G401.6 (cell line): Measurements from ENCODE around the gene GTF3C6.
A peak's percentile ranks its signal among the peaks of the same experiment; 100 is the strongest.
"Not testable (repeated sequence)": the region's sequence is repeated elsewhere in the genome, so short reads cannot be mapped to it uniquely, and the experiment has no call there.

Experiments used
- FAIRE-seq: peaks from 2 replicates; lab custom pipeline; 2012; peaks lifted over from hg19 to GRCh38; lab: Jason Lieb, UNC

Gene GTF3C6

DNA sequence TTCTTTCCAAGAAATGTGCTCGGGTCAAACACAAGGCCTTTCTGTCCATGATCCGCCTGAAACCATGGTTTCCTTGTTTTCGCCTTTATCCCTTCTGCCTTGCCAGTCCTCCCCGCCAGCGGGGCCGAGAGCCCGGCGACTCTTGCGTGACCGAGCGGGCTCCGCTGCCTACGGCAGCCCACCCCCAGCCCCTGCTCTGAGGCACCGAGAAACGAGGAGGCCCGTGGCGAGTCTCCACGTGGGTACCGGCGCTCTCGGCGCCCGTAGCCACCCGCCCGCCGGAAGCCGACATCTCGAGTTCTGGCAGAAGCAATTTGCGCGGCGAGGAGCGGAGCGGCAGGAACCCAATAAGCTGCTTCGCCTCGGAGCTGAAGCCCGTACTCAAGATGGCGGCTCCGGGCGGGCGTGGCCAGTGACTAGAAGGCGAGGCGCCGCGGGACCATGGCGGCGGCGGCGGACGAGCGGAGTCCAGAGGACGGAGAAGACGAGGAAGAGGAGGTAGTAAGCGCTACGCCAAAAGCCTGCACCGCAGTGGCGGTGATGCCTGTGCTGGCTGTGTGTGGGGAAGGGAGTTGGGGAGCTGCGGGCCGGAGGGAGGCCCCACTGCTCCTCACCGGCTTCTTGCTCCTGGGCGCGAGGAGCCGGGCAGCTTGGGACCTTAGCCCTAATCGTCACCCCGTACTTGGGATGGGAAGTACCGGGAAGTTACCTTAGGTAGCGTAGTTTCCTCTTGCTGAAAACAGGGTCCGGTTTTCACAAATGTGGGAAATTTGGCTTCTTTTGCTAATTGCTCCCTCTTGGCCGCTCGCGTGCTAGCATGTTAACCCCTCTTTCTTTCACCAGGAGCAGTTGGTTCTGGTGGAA lies at the start of gene GTF3C6:
TSS of gene GTF3C6 (plus strand) at position 378 of the 864 bp plus-strand sequence. CDS start at position 442, 64 bp downstream.
- FAIRE-seq = peak; percentile 25

GRCh38 chr6:110930781-110931180 lies 27.7 kb upstream of the GTF3C6 start:
- no peak for FAIRE-seq

GRCh38 chr6:110933912-110934311 lies 24.6 kb upstream of the GTF3C6 start:
- FAIRE-seq = no peak

GRCh38 chr6:110934381-110934898 lies 24.1 kb upstream of the GTF3C6 start:
- FAIRE-seq = no peak

GRCh38 chr6:110935171-110935570 lies 23.3 kb upstream of the GTF3C6 start:
- no peak for FAIRE-seq

DNA sequence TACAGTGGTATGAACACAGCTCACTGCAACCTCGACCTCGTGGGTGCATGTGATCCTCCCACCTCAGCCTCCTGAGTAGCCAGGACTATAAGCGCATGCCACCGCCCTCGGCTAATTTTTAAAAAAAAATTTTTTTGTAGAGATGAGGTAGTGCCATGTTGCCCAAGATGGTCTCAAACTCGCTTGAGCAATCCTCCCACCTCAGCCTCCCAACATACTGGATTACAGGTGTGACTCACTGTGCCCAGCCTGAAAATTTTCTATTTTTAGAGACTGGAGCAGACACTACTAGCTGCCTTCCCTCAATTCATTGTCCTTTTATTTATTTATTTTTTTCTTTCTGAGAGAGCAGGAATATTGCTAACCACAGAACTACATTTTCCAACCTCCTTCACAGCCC lies 20.3 kb upstream of the GTF3C6 start:
- FAIRE-seq = no peak

DNA sequence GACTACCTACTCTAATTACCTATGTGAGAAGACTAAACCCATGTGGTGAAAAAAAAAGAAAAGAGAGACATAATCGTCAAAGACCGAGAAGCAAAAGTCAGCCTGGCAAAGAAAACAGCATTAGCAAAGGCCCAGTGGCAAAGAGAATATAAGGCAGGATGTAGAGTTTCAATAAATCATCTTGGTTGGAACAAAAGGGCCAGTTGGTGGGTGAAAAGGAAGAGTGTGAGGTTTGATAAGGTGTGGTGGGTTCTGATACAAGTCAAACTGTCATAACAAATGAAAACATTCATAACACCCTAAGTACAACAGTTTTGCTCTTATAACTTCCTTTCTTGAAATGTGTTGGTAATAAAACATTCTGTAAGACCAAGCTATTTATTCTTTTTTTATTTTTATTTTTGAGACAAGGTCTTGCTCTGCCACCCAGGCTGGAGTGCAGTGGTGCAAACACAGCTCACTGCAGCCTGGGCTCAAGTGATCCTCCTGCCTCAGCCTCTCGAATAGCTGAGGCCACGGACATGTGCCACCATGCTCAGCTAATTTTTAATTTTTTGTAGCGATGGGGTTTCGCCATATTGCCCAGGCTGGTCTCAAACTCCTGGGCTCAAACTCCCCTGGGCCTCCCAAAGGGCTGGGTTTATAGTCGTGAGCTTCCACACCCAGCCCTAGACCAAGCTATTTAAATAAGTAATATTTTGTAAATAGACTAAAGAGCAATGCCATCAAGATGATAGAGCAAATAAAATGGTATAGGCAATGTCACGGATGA lies 18.9 kb upstream of the GTF3C6 start:
- FAIRE-seq = no peak

- FAIRE-seq = no peak
These were observed 13.8 kb upstream of the GTF3C6 start for GRCh38 chr6:110944681-110945151.

DNA sequence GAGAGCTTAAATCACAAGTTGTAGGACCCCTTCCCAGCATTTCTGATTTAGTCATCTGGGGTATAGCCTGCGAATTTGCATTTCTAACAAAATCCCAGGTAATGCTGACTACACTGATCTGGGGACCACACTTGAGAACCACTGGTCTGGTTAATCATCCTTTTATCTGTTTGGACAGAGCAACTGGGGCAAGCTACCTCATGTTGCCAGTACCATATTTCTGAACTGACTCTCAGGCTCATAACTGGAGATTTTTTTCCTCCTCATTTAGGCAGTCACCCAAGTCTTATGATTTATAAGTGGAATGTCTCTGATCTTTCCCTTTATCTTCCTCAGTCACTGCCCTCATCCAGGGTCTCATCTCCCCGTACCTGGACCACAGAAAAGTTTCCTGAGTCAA lies 12.0 kb upstream of the GTF3C6 start:
- no peak for FAIRE-seq

DNA sequence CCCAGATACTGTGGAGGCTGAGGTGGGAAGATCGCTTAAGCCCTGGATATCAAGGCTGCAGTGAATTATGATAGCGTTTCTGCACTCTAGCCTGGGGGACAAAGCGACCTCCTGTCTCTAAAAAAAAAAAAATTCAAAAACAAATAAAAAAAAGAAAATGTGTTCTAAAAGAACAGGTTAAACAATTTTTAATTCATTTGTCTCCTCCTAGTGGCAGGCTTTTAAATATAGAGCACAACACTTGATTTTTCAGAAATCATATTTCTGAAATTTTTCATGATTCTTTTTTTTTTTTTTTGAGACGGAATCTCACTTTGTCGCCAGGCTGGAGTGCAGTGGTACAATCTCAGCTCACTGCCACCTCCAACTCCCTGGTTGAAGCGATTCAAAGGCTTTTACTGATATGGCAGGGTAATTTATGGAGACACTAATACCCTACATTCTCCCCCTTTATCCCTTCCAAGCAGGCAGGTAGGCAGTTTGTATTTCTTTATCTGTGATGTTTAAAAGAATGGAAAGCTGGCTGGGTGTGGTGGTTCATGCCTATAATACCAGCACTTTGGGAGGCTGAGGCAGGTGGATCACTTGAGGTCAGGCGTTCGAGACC lies 8.7 kb upstream of the GTF3C6 start:
- peak; percentile 79 for FAIRE-seq

DNA sequence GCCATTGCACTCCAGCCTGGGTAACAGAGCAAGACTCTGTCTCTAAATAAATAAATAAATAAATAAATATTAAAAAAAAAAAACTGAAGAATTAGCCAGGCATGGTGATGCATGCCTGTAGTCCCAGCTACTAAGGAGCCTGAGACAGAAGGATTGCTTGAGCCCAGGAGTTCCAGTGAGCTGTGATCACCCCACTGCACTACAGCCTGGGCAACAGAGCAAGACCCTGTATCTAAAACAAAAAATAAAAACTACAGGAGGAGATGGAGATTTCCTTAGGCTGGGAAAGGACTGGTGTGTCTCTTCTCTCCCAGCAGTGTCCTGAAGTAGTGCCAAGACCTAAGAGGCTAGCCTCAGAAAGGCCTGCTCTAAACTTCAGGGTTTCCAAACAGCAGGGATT lies 8.1 kb upstream of the GTF3C6 start:
- no peak for FAIRE-seq

GRCh38 chr6:110951008-110951407 lies 7.5 kb upstream of the GTF3C6 start:
- no peak for FAIRE-seq

DNA sequence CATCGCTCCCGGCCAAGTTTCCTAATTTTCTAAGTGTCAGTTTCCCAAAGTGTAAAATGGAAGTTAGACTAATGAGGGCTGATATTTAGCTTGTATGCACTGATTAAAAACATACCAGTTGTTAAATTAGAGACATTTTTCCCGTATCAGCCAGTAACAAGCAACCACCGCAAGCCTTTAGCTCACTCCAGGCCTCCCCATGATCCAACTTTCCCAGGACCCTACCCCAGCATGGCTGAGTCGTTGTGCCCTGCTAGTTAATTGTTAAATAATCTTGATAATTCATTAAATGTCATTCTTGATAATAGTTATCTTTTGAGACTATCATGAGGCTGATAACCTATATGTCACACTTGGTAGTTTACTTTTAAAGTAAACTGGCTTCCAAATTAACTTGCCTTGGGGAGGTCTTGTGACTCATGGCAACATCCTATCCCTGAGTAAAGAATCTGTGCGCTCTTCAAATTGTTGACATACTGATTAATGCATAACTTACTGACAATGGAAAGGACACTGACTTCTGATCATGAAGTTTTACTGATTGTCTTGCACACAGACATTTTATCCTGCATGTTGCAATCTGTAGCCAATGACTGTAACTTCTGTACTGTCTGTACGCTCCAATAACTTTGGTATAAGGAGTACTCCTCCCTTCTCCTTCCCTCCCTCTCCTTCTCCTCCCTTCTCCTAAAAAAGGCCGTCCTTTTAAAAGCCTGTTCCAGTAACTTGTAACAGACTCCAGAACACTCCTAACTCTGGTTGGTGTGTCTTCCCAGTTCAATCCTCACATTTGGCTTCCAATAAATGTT lies 6.3 kb upstream of the GTF3C6 start:
- FAIRE-seq = no peak

DNA sequence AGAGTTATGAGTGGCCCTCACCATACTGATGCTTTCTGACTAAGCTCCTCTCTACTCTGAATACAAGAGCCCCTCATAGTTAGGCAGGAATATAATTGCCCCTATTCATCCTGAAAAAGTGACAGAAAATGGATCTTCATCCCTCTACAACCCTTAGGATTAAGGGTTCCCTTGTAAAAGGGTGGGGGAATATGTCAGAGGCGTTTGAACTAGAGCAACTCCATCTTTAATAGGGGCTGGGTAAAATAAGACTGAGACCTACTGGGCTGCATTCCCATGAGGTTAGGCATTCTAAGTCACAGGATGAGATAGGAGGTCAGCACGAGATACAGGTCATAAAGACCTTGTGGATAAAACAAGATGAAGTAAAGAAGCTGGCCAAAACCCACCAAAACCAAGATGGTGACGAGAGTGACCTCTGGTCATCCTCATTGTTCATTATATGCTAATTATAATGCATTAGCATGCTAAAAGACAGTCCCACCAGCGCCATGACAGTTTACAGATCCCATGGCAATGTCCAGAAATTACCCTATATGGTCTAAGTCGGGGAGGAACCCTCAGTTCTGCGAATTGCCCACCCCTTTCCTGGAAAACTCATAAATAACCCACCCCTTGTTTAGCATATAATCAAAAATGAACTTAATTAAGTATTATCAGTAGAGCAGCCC lies 4.7 kb upstream of the GTF3C6 start:
- FAIRE-seq = no peak

DNA sequence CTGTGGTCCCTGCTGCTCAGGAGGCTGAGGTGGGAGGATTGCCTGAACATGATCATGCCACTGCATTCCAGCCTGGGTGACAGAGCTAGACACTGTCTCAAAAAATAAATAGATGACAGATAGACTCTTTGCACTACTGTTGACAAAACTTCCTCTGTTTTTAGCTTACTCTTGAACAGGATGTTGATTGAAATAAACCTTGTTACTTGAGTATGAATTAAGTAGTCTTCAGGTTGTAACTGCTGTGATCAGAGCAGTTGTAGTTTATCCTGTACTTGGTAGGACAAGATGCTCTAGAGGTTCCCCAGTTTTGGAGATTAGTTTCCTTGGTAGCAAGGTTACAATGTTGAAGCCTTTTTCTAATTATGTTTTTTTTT lies 1.5 kb downstream of the GTF3C6 start:
- FAIRE-seq = no peak

GRCh38 chr6:110962636-110963035 lies 4.1 kb downstream of the GTF3C6 start:
- FAIRE-seq = not testable (repeated sequence)

DNA sequence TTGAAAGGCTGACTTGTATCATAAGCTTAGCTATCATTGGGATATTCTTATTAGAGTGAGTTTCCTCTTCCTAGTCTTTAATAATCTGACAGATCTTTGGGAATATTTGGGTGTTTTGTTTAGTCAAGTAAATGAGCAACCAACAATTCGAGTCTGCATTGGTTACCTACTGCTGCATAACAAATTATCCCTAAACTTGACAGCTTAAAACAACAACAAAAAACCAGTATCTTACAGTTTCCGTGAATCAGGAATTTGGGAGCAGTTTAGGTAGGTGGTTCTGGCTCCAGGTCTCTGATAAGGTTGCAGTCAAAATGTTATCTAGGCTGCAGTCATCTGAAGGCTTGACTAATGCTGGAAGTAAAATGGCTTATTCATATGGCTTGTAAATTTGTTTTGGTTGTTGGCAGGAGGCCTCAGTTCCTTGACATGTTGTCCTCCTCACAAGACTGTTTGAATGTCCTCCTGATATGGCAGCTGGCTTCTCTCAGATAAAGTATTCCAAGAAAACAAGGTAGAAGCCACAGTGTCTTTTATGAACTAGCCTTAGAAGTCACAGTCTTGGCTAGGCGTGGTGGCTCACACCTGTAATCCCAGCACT lies 7.2 kb downstream of the GTF3C6 start:
- FAIRE-seq = no peak

GRCh38 chr6:110968661-110969060 lies 10.2 kb downstream of the GTF3C6 start:
- not testable (repeated sequence) for FAIRE-seq

DNA sequence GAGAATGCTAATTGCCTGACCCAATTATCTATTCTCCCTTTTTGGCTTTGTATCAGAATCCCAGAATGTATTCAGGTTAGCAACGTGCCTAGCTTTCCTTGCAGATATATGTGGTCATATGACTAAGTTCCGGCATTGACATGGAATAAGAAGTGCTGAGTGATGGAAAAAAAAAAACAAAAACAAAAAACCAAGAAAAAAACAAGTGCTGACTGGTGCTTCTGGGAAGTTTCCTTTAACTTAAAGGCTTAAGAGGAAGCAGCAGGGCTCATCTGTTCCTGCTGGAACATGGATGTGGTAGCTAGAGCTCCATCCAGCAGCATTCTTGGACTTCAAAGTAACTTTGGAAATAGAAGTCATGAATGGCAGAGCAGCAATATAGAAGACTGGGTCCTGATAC lies 13.0 kb downstream of the GTF3C6 start:
- no peak for FAIRE-seq

- FAIRE-seq = no peak
These were observed 18.1 kb downstream of the GTF3C6 start for GRCh38 chr6:110976575-110976974.

DNA sequence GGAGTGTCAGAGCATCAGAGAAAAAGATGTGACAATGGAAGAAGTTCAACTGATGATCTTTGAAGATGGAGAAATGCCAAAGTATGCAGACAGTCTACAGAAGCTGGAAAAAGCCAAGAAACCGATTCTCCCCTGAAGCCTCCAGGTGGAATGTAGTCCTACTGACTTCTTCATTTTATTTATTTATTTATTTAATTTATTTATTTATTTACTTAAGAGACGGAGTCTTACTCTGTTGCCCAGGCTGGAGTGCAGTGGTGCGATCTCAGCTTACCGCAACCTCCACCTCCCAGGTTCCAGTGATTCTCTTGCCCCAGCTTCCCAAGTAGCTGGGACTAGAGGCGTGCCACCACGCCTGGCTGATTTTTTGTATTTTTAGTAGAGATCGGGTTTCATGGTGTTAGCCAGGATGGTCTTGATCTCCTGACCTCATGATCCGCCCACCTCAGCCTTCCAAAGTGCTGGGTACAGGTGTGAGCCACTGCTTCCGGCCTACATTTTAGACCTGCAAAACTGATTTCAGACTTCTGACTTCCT lies 21.1 kb downstream of the GTF3C6 start:
- FAIRE-seq = no peak
